ENCODE data around the gene RMC1. TPM values are rescaled to one million over a fixed set of nuclear protein-coding genes. Genes with fewer than 3 reads are reported as not detected.
"Not testable (repeated sequence)": the region's sequence is repeated elsewhere in the genome, so short reads cannot be mapped to it uniquely, and the experiment has no call there.

Gene RMC1
- total RNA-seq, 2 donors from 2014 or later = 12.0 to 28.5 TPM

DNA sequence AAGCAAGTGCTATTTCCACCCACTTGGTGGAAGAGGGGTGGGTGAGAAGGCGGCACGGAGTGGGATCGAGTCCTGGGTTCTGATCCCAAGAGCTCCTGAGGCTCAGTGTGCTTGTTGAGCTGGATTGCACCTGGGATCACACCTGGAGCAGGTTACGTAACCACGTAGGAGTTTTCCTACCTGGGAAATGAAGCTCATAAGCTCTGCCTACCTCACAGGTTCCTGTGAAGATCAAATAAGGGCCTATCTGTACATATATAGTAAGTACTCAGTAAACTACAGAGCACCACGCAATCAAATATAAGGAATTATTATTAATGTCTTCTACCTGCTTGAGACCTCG is 72.0 kb downstream of the RMC1 start:
- no peak for DNase-seq (ENCODE audit: low spot score)
- no peaks in the 10 kb centered on the region for H3K9me3 ChIP-seq
- H3K36me3 ChIP-seq = no peaks in the 10 kb centered on the region
- intact Hi-C loops (cut with DNase I) = no loop called here
- no peak overlapping the region for H3K27ac ChIP-seq
- WGBS = 94% methylated on average over 7 of the region's 7 CpGs
- H3K4me3 ChIP-seq = no peak overlapping the region
- H3K27me3 ChIP-seq (replicated peaks; ENCODE audit: insufficient read depth) = no peaks in the 10 kb centered on the region
- H3K4me1 ChIP-seq (replicated peaks) = no peaks in the 10 kb centered on the region
- TF ChIP-seq CTCF (IDR thresholded peaks at IDR 0.05) (no peak), POLR2AphosphoS5 (IDR thresholded peaks at IDR 0.05) (no peak)

GRCh38 chr18:23577521-23577920 is 74.2 kb downstream of the RMC1 start:
- H3K27ac ChIP-seq; H3K36me3 ChIP-seq; H3K4me1 ChIP-seq (replicated peaks); DNase-seq (ENCODE audit: low spot score); H3K27me3 ChIP-seq (replicated peaks; ENCODE audit: insufficient read depth); H3K4me3 ChIP-seq; intact Hi-C loops (cut with DNase I); H3K9me3 ChIP-seq: not testable (repeated sequence)
- WGBS = 96% methylated on average over 8 of the region's 24 CpGs

- no peak for DNase-seq (ENCODE audit: low spot score)
- Histone ChIP-seq H3K4me3 (no peak overlapping the region), H3K4me1 (replicated peaks) (no peaks in the 10 kb centered on the region), H3K36me3 (no peaks in the 10 kb centered on the region), H3K27ac (no peak overlapping the region), H3K9me3 (no peaks in the 10 kb centered on the region), H3K27me3 (replicated peaks; ENCODE audit: insufficient read depth) (no peaks in the 10 kb centered on the region)
- intact Hi-C loops (cut with DNase I) = no loop called here
- no peak for TF ChIP-seq POLR2AphosphoS5 (IDR thresholded peaks at IDR 0.05)
- TF ChIP-seq CTCF (IDR thresholded peaks at IDR 0.05) = no peak
- no peak for TF ChIP-seq POLR2A (IDR thresholded peaks at IDR 0.05)
- 93% methylated on average over 5 of the region's 6 CpGs for WGBS
These were observed 74.9 kb downstream of the RMC1 start for GRCh38 chr18:23578067-23578701.

- H3K4me3 ChIP-seq = no peak overlapping the region
- no peaks in the 10 kb centered on the region for H3K4me1 ChIP-seq (replicated peaks)
- TF ChIP-seq CTCF (IDR thresholded peaks at IDR 0.05) (no peak), POLR2A (IDR thresholded peaks at IDR 0.05) (no peak), POLR2AphosphoS5 (IDR thresholded peaks at IDR 0.05) (no peak)
- no peak for DNase-seq (ENCODE audit: low spot score)
- no peaks in the 10 kb centered on the region for H3K27me3 ChIP-seq (replicated peaks; ENCODE audit: insufficient read depth)
- intact Hi-C loops (cut with DNase I) = no loop called here
- no peaks in the 10 kb centered on the region for H3K36me3 ChIP-seq
- no peaks in the 10 kb centered on the region for H3K9me3 ChIP-seq
- WGBS = 84% methylated on average over 8 of the region's 8 CpGs
- no peak overlapping the region for H3K27ac ChIP-seq
These were observed 75.8 kb downstream of the RMC1 start for GRCh38 chr18:23578891-23579653.

DNA sequence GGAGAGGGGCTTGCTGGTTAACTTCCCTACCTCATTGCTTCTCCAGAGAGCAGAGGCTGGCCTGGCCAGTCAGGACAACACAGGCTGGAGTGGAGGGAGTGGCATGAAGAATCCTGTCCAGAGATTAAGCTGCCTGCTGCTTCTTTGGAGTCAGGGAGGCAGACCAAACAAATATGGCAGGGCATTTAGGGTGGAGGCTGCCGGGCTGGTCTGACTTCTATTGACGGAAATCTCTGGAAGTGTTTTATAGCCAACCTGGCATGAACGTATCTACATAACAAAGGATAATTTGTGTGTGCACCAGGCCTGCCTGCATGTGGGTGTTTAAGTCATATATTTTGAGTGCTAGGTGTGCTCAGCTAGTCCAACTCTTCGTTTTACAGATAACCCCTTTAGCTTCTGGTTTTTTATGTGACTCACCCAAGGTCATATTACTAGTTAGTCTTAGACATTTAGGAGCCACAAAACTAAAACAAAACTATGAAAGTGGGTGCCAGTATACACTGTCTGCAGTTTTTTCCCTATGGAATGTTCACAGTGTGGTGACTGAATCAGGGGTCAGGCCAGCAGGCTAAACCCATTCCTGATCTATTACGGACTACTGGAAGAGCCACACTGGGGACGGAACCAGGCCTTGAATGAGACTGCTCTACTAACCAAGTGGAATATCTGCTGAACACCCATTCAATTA is 77.5 kb downstream of the RMC1 start:
- Histone ChIP-seq H3K9me3 (no peaks in the 10 kb centered on the region), H3K36me3 (no peaks in the 10 kb centered on the region), H3K4me3 (no peak overlapping the region), H3K4me1 (replicated peaks) (no peaks in the 10 kb centered on the region), H3K27ac (no peak overlapping the region), H3K27me3 (replicated peaks; ENCODE audit: insufficient read depth) (no peaks in the 10 kb centered on the region)
- no peak for TF ChIP-seq POLR2A (IDR thresholded peaks at IDR 0.05)
- no peak for TF ChIP-seq CTCF (IDR thresholded peaks at IDR 0.05)
- no peak for TF ChIP-seq POLR2AphosphoS5 (IDR thresholded peaks at IDR 0.05)
- WGBS = 74% methylated on average over 6 of the region's 6 CpGs
- no peak for DNase-seq (ENCODE audit: low spot score)
- intact Hi-C loops (cut with DNase I) = loop anchor here (10.0 kb wide), 1 partner anchor 446 kb away; the partner anchor contains the start of gene CABLES1

Small RNAs within 50 kb of the gene (small RNA-seq; reads per million reads assigned to genes)
- 0 reads per million in 2 donors for gene AC026634.1
- gene RF00019 = 0 reads per million in 2 donors

Other genes with a start within 250 kb of the RMC1 start
- 10 to 100 TPM; 40.6 to 44.6 TPM for gene RIOK3, start 50.2 kb upstream of the RMC1 start, total RNA-seq
- gene NPC1, start 83.0 kb downstream of the RMC1 start, total RNA-seq = 10 to 100 TPM; 32.0 to 63.5 TPM
- gene ANKRD29, start 159.4 kb downstream of the RMC1 start, total RNA-seq = 1 to 10 TPM; 5.6 to 8.5 TPM
- gene LAMA3, start 185.9 kb downstream of the RMC1 start, total RNA-seq = 10 to 100 TPM; 31.3 to 35.9 TPM